GM12873 (cell line): ENCODE results near the gene AP2S1.

ENCODE experiments used
- CTCF ChIP-seq: IDR thresholded peaks from 2 replicates; pipeline ENCODE4 v1.5.1; 2012; ENCODE audit warnings: low read depth, mild to moderate bottlenecking, moderate library complexity, low read length, control low read depth; ENCODE audit not compliant: insufficient read depth; ENCODE audit errors: missing control alignments

AP2S1 gene

GRCh38 chr19:46862974-46863632 lies 12.5 kb upstream of the AP2S1 start:
- no peak for TF ChIP-seq CTCF

DNA sequence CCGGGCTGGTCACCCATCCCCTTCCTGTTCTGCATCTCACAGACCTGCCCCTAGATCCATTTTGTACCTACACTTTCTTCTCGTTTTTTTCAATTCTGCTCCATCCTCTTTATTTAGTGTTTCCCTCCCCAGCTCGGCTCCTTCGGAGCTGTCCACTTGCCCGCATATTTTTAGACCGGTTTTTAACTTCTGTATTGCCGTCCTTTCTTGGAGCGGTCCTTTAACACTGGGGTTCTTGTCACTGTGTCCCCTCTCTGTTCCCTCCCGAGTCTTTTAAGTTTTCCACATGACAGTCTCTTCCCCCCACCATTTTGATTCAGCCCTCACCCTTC lies 11.8 kb upstream of the AP2S1 start:
- no peak for TF ChIP-seq CTCF

DNA sequence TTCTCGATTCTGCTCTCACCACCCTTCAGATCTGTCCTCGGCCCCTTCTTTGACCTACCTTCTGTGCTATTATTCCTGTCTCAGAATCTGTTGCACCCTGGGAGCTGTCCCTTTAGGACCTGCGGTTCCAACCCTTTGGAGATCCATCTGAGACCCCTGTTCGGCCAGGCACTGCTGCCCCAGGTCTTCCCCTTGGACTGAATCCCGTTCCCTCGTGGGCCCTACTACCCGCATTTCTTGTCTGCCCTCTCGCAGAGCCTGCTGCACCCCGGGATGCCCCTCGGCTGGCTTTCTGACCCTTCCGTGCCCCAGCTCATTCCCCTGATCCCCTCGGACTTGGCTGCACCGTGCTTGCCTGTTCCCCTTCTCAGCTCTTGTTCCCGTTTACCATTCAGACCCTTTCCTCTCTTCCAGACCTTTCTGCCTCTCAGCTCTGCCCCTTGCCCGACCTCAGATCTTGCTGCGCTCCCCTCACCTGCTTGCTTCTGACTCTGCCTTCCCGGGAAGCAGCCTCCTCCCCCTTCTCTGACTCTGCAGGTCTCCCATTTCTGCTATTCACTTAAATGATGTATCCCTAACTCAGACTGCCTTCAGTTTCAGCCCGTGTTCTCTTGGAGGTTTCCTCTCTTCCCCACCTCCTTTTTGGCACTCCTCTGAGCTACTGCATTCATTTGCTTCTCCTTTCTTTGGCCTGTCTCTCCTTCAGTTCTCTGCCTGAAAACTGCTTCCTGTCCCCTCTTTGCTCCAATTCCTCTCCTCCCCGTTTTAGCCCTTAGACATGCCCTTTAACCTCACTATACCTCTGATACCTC lies 11.3 kb upstream of the AP2S1 start:
- TF ChIP-seq CTCF, result no peak

- no peak for TF ChIP-seq CTCF
Measured at GRCh38 chr19:46860846-46861690, 10.4 kb upstream of the AP2S1 start, which contains the start of gene ARHGAP35. ARHGAP35 (plus strand) TSS chr19:46860997; CDS start chr19:46918676, 57,679 bp downstream.

- no peak for TF ChIP-seq CTCF
Measured at GRCh38 chr19:46860125-46860845, 9.6 kb upstream of the AP2S1 start.

GRCh38 chr19:46859637-46860124 lies 9.0 kb upstream of the AP2S1 start:
- no peak for TF ChIP-seq CTCF
